Neural cell (in vitro differentiated cells): ENCODE measurements around the gene FKBP1B. TPM values are rescaled to one million over a fixed set of nuclear protein-coding genes. Genes with fewer than 3 reads are reported as not detected.

Source experiments
- H2AFZ ChIP-seq: fragments of 200-600, 300-800 bp; sonication (generic), shearing (Covaris generic); 2 replicates; pipeline ENCODE4 v1.6.0; 2014; ENCODE audit warnings: low read depth, mild to moderate bottlenecking, antibody characterized with exemption, low read length, moderate library complexity
- H3F3A ChIP-seq: fragments of 200-600 bp; shearing (Covaris generic); 2 replicates; pipeline ENCODE4 v1.6.1; 2016; ENCODE audit warnings: mild to moderate bottlenecking, moderate library complexity, mixed read lengths, antibody characterized with exemption, low read length; ENCODE audit not compliant: insufficient read depth, poor library complexity, severe bottlenecking
- H3K27ac ChIP-seq: fragments of 200-600, 300-800 bp; sonication (generic), shearing (Covaris generic); 2 replicates; pipeline ENCODE4 v1.5.1; 2014; ENCODE audit warnings: mild to moderate bottlenecking, low read length, moderate library complexity
- H3K27me3 ChIP-seq: fragments of 300-800, 200-600 bp; sonication (generic), shearing (Covaris generic); 2 replicates; pipeline ENCODE4 v1.6.0; 2014; ENCODE audit warnings: mild to moderate bottlenecking, low read depth, low read length, moderate library complexity; ENCODE audit not compliant: insufficient read depth
- H3K36me3 ChIP-seq: fragments of 300-800, 200-600 bp; sonication (generic), shearing (Covaris generic); 2 replicates; pipeline ENCODE4 v1.5.1; 2014; ENCODE audit warnings: mild to moderate bottlenecking, antibody characterized with exemption, low read length, moderate library complexity; ENCODE audit not compliant: insufficient read depth
- H3K4me2 ChIP-seq: fragments of 300-800, 200-600 bp; sonication (generic), shearing (Covaris generic); 2 replicates; pipeline ENCODE4 v1.6.0; 2014; ENCODE audit warnings: mild to moderate bottlenecking, low read length
- H3K4me3 ChIP-seq: fragments of 300-800, 200-600 bp; sonication (generic), shearing (Covaris generic); 2 replicates; pipeline ENCODE4 v1.5.1; 2014; ENCODE audit warnings: mild to moderate bottlenecking, low read length, moderate library complexity
- H3K79me2 ChIP-seq: fragments of 200-600 bp; shearing (Covaris generic); replicated peaks from 2 replicates; pipeline ENCODE4 v1.6.0; 2014; ENCODE audit warnings: mild to moderate bottlenecking, low read length, moderate library complexity; ENCODE audit not compliant: insufficient read depth
- H3K9ac ChIP-seq: fragments of 300-800, 200-600 bp; sonication (generic), shearing (Covaris generic); 2 replicates; pipeline ENCODE4 v1.6.1; 2016; ENCODE audit warnings: mild to moderate bottlenecking, low read length, mixed read lengths
- H3K9me2 ChIP-seq: fragments of 200-600 bp; shearing (Covaris generic); 2 replicates; pipeline ENCODE4 v1.6.1; 2016; ENCODE audit warnings: mild to moderate bottlenecking, low read length, mixed read lengths; ENCODE audit not compliant: insufficient read depth
- H3K9me3 ChIP-seq: fragments of 200-600, 300-800 bp; sonication (generic), shearing (Covaris generic); 2 replicates; pipeline ENCODE4 v1.6.1; 2016; ENCODE audit warnings: mild to moderate bottlenecking, mixed run types, low read length, moderate library complexity, mixed read lengths
- H4K20me1 ChIP-seq: fragments of 200-600 bp; shearing (Covaris generic); 2 replicates; pipeline ENCODE4 v1.6.1; 2016; ENCODE audit warnings: mild to moderate bottlenecking, mixed run types; ENCODE audit not compliant: insufficient read depth
- CTCF ChIP-seq: fragments of 450-650 bp; IDR thresholded peaks from 2 replicates; pipeline ENCODE4 v1.5.1; 2014; ENCODE audit warnings: antibody characterized with exemption, mild to moderate bottlenecking, moderate library complexity; ENCODE audit not compliant: poor library complexity, severe bottlenecking
- EP300 ChIP-seq: fragments of 450-650 bp; conservative IDR thresholded peaks from 2 replicates; pipeline ENCODE4 v1.6.1; 2014; ENCODE audit warnings: antibody characterized with exemption, mild to moderate bottlenecking, moderate library complexity; ENCODE audit not compliant: poor library complexity, severe bottlenecking
- EZH2 ChIP-seq: fragments of 200-600, 300-800 bp; shearing (Covaris generic), sonication (generic); IDR thresholded peaks from 2 replicates; pipeline ENCODE4 v1.6.1; 2014; ENCODE audit warnings: antibody characterized with exemption, low read length, borderline replicate concordance, mild to moderate bottlenecking; ENCODE audit not compliant: insufficient read depth, poor library complexity, severe bottlenecking
- MXI1 ChIP-seq: fragments of 450-650 bp; conservative IDR thresholded peaks from 2 replicates; pipeline ENCODE4 v1.6.1; 2014; ENCODE audit warnings: antibody characterized with exemption, mild to moderate bottlenecking; ENCODE audit not compliant: poor library complexity, severe bottlenecking
- POLR2AphosphoS5 ChIP-seq: IDR thresholded peaks from 2 replicates; pipeline ENCODE4 v1.6.1; 2012
- RAD21 ChIP-seq: fragments of 450-650 bp; conservative IDR thresholded peaks from 2 replicates; pipeline ENCODE4 v1.6.1; 2014; ENCODE audit warnings: antibody characterized with exemption, mild to moderate bottlenecking, moderate library complexity
- REST ChIP-seq: IDR thresholded peaks from 2 replicates; pipeline ENCODE4 v1.6.1; 2012; ENCODE audit warnings: borderline replicate concordance
- SMC3 ChIP-seq: fragments of 450-650 bp; conservative IDR thresholded peaks from 2 replicates; pipeline ENCODE4 v1.6.1; 2014; ENCODE audit warnings: antibody characterized with exemption, mild to moderate bottlenecking, moderate library complexity; ENCODE audit not compliant: poor library complexity
- TAF1 ChIP-seq: IDR thresholded peaks from 2 replicates; pipeline ENCODE4 v1.6.1; 2012; ENCODE audit warnings: low read depth
- polyA plus RNA-seq: library from polyadenylated mRNA; depleted of rRNA; stranded (reverse); fragments of >200 nt; gene quantifications from 2 replicates; pipeline ENCODE4 v1.2.3, GENCODE V29; 2014

The FKBP1B gene
- polyA plus RNA-seq, 1 donor from 2014 or later, result 154 TPM

DNA sequence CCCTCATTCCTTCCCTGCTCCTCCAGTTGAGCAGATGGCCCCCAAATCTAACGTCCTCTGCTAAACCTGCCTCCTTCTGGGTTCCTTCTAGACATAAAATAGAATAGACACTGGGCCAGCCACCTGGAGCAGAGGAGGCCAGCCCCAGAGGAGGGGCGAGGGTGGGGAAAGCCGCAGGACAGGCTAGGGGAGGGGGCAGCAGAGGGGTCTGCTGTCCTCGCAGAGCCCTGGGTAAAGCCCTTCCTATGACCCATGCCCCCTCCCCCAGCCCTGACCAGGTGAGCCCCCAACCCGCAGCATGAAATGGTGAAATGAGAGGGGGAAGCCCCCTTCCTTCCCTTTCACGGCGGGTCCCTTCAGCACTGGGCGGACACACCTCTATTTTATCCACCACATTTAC, 31.8 kb upstream of the FKBP1B start:
- no peak overlapping the region for H3K9ac ChIP-seq
- TF ChIP-seq POLR2AphosphoS5, result no peak
- no peak for TF ChIP-seq EP300
- no peak for TF ChIP-seq MXI1
- TF ChIP-seq REST, result no peak
- TF ChIP-seq EZH2, result no peak
- TF ChIP-seq SMC3, result no peak
- TF ChIP-seq CTCF, result no peak
- no peak for TF ChIP-seq TAF1
- TF ChIP-seq RAD21, result no peak
- no peak overlapping the region for H3K27ac ChIP-seq
- H3K4me2 ChIP-seq, result no peak overlapping the region
- no peaks in the 10 kb centered on the region for H3F3A ChIP-seq
- H3K27me3 ChIP-seq, result no peaks in the 10 kb centered on the region
- H3K79me2 ChIP-seq, result no peaks in the 10 kb centered on the region
- H3K36me3 ChIP-seq, result no peaks in the 10 kb centered on the region
- H4K20me1 ChIP-seq, result no peaks in the 10 kb centered on the region
- no peak overlapping the region for H2AFZ ChIP-seq
- H3K9me3 ChIP-seq, result no peaks in the 10 kb centered on the region
- no peak overlapping the region for H3K4me3 ChIP-seq
- H3K9me2 ChIP-seq, result no peaks in the 10 kb centered on the region

GRCh38 chr2:24018241-24018640, 31.3 kb upstream of the FKBP1B start:
- Histone ChIP-seq H4K20me1 (no peaks in the 10 kb centered on the region), H2AFZ (no peak overlapping the region), H3K9me3 (no peaks in the 10 kb centered on the region), H3K36me3 (no peaks in the 10 kb centered on the region), H3K27me3 (no peaks in the 10 kb centered on the region), H3K9me2 (no peaks in the 10 kb centered on the region), H3K79me2 (no peaks in the 10 kb centered on the region), H3F3A (no peaks in the 10 kb centered on the region), H3K9ac (no peak overlapping the region), H3K27ac (no peak overlapping the region), H3K4me2 (no peak overlapping the region), H3K4me3 (no peak overlapping the region)
- TF ChIP-seq POLR2AphosphoS5, result no peak
- TF ChIP-seq EZH2, result no peak
- no peak for TF ChIP-seq REST
- no peak for TF ChIP-seq CTCF
- TF ChIP-seq RAD21, result no peak
- TF ChIP-seq SMC3, result no peak
- no peak for TF ChIP-seq EP300
- TF ChIP-seq TAF1, result no peak
- no peak for TF ChIP-seq MXI1
